ENCODE results near the gene MMD2. TPM values are rescaled to one million over a fixed set of nuclear protein-coding genes. Genes with fewer than 3 reads are reported as not detected.

The MMD2 gene
- total and polyA plus RNA-seq, 2 donors (not counting 1 experiment from before 2014, with no cell fraction given): not detected

GRCh38 chr7:4904346-4904745, 54.6 kb downstream of the MMD2 start:
- H3K27ac Mint-ChIP-seq: no peak overlapping the region
- TF ChIP-seq CTCF (IDR thresholded peaks at IDR 0.05) (no peak), EZH2 (IDR thresholded peaks at IDR 0.05; ENCODE audit: borderline replicate concordance, insufficient read depth, low read depth, low read length, poor library complexity, severe bottlenecking) (no peak)
- Histone ChIP-seq H3K4me1 (ENCODE audit: control insufficient read depth in 2 of 2, insufficient read depth in 2 of 2, low read length in 2 of 2) (no peaks in the 10 kb centered on the region), H3K79me2 (ENCODE audit: control insufficient read depth, insufficient read depth, low read length) (no peaks in the 10 kb centered on the region), H3K27ac (ENCODE audit: low read length in 2 of 2) (no peak overlapping the region), H3K4me3 (ENCODE audit: control extremely low read depth in 1 of 5, extremely low read depth in 1 of 5, insufficient read depth in 1 of 5, low read depth in 2 of 5, low read length in 4 of 5) (no peak overlapping the region), H2AFZ (ENCODE audit: insufficient read depth, low read depth, low read length, poor library complexity, severe bottlenecking) (no peak overlapping the region), H3K4me2 (replicated peaks; ENCODE audit: low read depth, low read length, poor library complexity, severe bottlenecking) (no peak overlapping the region), H3K36me3 (replicated peaks in 1 of 2; ENCODE audit: control extremely low read depth in 1 of 2, control insufficient read depth in 1 of 2, extremely low read depth in 1 of 2, insufficient read depth in 2 of 2, low read length in 1 of 2) (no peaks in the 10 kb centered on the region), H4K20me1 (ENCODE audit: control insufficient read depth, insufficient read depth, low read length, poor library complexity, severe bottlenecking) (no peaks in the 10 kb centered on the region), H3K27me3 (replicated peaks in 1 of 4; ENCODE audit: control extremely low read depth in 1 of 4, control insufficient read depth in 3 of 4, insufficient read depth in 4 of 4, low read length in 3 of 4) (peaks cover 0 to 3% (median 0%) of the 10 kb centered on the region in 4 experiments), H3K9me3 (ENCODE audit: control extremely low read depth in 1 of 3, control insufficient read depth in 2 of 3, insufficient read depth in 1 of 3, low read length in 2 of 3) (peaks cover 0 to 22% (median 0%) of the 10 kb centered on the region in 3 donors), H3K9ac (ENCODE audit: low read length) (no peak overlapping the region)
- CTCF ChIA-PET: no interaction called here
- DNase-seq: no peak
- ATAC-seq (ENCODE audit: low read depth): no peak
- H3K27me3 Mint-ChIP-seq: peaks cover 7% of the 10 kb centered on the region
- POLR2A ChIA-PET: no interaction called here
- peaks cover 2% of the 10 kb centered on the region for H3K9me3 Mint-ChIP-seq (ENCODE audit: insufficient read depth)
- H3K4me3 Mint-ChIP-seq: no peak overlapping the region
- intact Hi-C loops (cut with micrococcal nuclease): no loop called here
- H3K4me1 Mint-ChIP-seq: no peaks in the 10 kb centered on the region

- no peaks in the 10 kb centered on the region for H3K36me3 ChIP-seq (replicated peaks in 1 of 2; ENCODE audit: control extremely low read depth in 1 of 2, control insufficient read depth in 1 of 2, extremely low read depth in 1 of 2, insufficient read depth in 2 of 2, low read length in 1 of 2)
- WGBS (ENCODE audit: insufficient coverage): 85% methylated on average over 9 of the region's 11 CpGs
- no peaks in the 10 kb centered on the region for H3K27me3 ChIP-seq (replicated peaks in 1 of 4; ENCODE audit: control extremely low read depth in 1 of 4, control insufficient read depth in 3 of 4, insufficient read depth in 4 of 4, low read length in 3 of 4)
- no peak overlapping the region for H3K4me3 ChIP-seq (ENCODE audit: control extremely low read depth in 1 of 5, extremely low read depth in 1 of 5, insufficient read depth in 1 of 5, low read depth in 2 of 5, low read length in 4 of 5)
- Mint-ChIP-seq H3K27ac (no peak overlapping the region), H3K4me1 (no peaks in the 10 kb centered on the region), H3K9me3 (ENCODE audit: insufficient read depth) (peaks cover 5% of the 10 kb centered on the region), H3K4me3 (no peak overlapping the region), H3K27me3 (peaks cover 5% of the 10 kb centered on the region)
- POLR2A ChIA-PET: no interaction called here
- ATAC-seq (ENCODE audit: low read depth) (no peak), DNase-seq (no peak)
- H2AFZ ChIP-seq (ENCODE audit: insufficient read depth, low read depth, low read length, poor library complexity, severe bottlenecking): no peak overlapping the region
- H3K4me1 ChIP-seq (ENCODE audit: control insufficient read depth in 2 of 2, insufficient read depth in 2 of 2, low read length in 2 of 2): no peaks in the 10 kb centered on the region
- intact Hi-C loops (cut with micrococcal nuclease): no loop called here
- no peak for TF ChIP-seq EZH2 (IDR thresholded peaks at IDR 0.05; ENCODE audit: borderline replicate concordance, insufficient read depth, low read depth, low read length, poor library complexity, severe bottlenecking)
- TF ChIP-seq CTCF (IDR thresholded peaks at IDR 0.05): no peak
- H3K9ac ChIP-seq (ENCODE audit: low read length): no peak overlapping the region
- no peaks in the 10 kb centered on the region for H3K79me2 ChIP-seq (ENCODE audit: control insufficient read depth, insufficient read depth, low read length)
- peaks cover 0 to 20% (median 0%) of the 10 kb centered on the region in 3 donors for H3K9me3 ChIP-seq (ENCODE audit: control extremely low read depth in 1 of 3, control insufficient read depth in 2 of 3, insufficient read depth in 1 of 3, low read length in 2 of 3)
- CTCF ChIA-PET: no interaction called here
- no peak overlapping the region for H3K4me2 ChIP-seq (replicated peaks; ENCODE audit: low read depth, low read length, poor library complexity, severe bottlenecking)
- H4K20me1 ChIP-seq (ENCODE audit: control insufficient read depth, insufficient read depth, low read length, poor library complexity, severe bottlenecking): no peaks in the 10 kb centered on the region
- no peak overlapping the region for H3K27ac ChIP-seq (ENCODE audit: low read length in 2 of 2)
These were observed 63.2 kb downstream of the MMD2 start for GRCh38 chr7:4895766-4896165.

Data from B cell (primary cell).